Vagina (tissue), 2 donors: ENCODE results near the gene IGF2BP3.

Source experiments
- POLR2A ChIP-seq, 2 donors: fragments of 450-650 bp; IDR thresholded peaks; one replicate each; pipeline ENCODE4 v1.6.1; 2017; ENCODE audit warnings: antibody characterized with exemption in 2 of 2, mild to moderate bottlenecking in 2 of 2, moderate library complexity in 2 of 2
- TF ChIP-seq, protein P1 (sequence below), 3 experiments: fragments of 450-650 bp in 2 of 3; fragments of 200-600 bp in 1 of 3; sonication (generic) in 1 of 3; IDR thresholded peaks; one replicate each; pipeline ENCODE4 v1.5.1; 2017 to 2019; ENCODE audit warnings: antibody characterized with exemption in 3 of 3, mild to moderate bottlenecking in 2 of 3, moderate library complexity in 2 of 3

GRCh38 chr7:23346316-23346715 is 124.0 kb downstream of the IGF2BP3 start:
- TF ChIP-seq POLR2A (IDR thresholded peaks at IDR 0.05) = no peak
- TF ChIP-seq, protein P1, sequence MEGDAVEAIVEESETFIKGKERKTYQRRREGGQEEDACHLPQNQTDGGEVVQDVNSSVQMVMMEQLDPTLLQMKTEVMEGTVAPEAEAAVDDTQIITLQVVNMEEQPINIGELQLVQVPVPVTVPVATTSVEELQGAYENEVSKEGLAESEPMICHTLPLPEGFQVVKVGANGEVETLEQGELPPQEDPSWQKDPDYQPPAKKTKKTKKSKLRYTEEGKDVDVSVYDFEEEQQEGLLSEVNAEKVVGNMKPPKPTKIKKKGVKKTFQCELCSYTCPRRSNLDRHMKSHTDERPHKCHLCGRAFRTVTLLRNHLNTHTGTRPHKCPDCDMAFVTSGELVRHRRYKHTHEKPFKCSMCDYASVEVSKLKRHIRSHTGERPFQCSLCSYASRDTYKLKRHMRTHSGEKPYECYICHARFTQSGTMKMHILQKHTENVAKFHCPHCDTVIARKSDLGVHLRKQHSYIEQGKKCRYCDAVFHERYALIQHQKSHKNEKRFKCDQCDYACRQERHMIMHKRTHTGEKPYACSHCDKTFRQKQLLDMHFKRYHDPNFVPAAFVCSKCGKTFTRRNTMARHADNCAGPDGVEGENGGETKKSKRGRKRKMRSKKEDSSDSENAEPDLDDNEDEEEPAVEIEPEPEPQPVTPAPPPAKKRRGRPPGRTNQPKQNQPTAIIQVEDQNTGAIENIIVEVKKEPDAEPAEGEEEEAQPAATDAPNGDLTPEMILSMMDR (IDR thresholded peaks at IDR 0.05) = no peak
